Fibroblast of villous mesenchyme (primary cell): ENCODE measurements around the gene PPP1R7. TPM values are rescaled to one million over a fixed set of nuclear protein-coding genes. Genes with fewer than 3 reads are reported as not detected.

Experiments
- DNase-seq: peaks from one replicate; pipeline ENCODE4 v3.0.0-alpha.2; 2010; ENCODE audit warnings: low read depth
- H3K4me3 ChIP-seq: 2 replicates; pipeline ENCODE4 v1.5.1; 2011; ENCODE audit warnings: low read depth, mild to moderate bottlenecking, low read length
- CTCF ChIP-seq: IDR thresholded peaks from 2 replicates; pipeline ENCODE4 v1.5.1; 2012; ENCODE audit warnings: low read depth, mild to moderate bottlenecking, low read length; ENCODE audit not compliant: insufficient read depth
- total RNA-seq: library from RNA; depleted of rRNA; stranded (reverse); fragments of >200 nt; gene quantifications from 2 replicates; pipeline ENCODE4 v1.2.3, GENCODE V29; 2012

The PPP1R7 gene
- total RNA-seq, 1 donor: 78.2 TPM

- DNase-seq: no peak
- TF ChIP-seq CTCF: no peak
- no peak overlapping the region for H3K4me3 ChIP-seq
Measured at GRCh38 chr2:241134711-241135110, 15.6 kb upstream of the PPP1R7 start.

GRCh38 chr2:241135737-241136136 lies 14.5 kb upstream of the PPP1R7 start:
- no peak for DNase-seq
- H3K4me3 ChIP-seq: no peak overlapping the region
- TF ChIP-seq CTCF: no peak

- no peak for TF ChIP-seq CTCF
- no peak for DNase-seq
- H3K4me3 ChIP-seq: no peak overlapping the region
Measured at GRCh38 chr2:241136191-241136590, 14.1 kb upstream of the PPP1R7 start.

GRCh38 chr2:241136661-241137260 lies 13.5 kb upstream of the PPP1R7 start:
- H3K4me3 ChIP-seq: no peak overlapping the region
- DNase-seq: no peak
- TF ChIP-seq CTCF: no peak

- no peak overlapping the region for H3K4me3 ChIP-seq
- TF ChIP-seq CTCF: no peak
- DNase-seq: no peak
Measured at GRCh38 chr2:241137276-241138190, 12.7 kb upstream of the PPP1R7 start.

- TF ChIP-seq CTCF: no peak
- no peak overlapping the region for H3K4me3 ChIP-seq
- DNase-seq: no peak
Measured at GRCh38 chr2:241138471-241138870, 11.8 kb upstream of the PPP1R7 start.
